MM.1S (cell line): ENCODE measurements around the gene TMEM132D.

ENCODE experiments used
- DNase-seq: peaks from one replicate; pipeline ENCODE4 v3.0.0-alpha.2; 2015
- H2AFZ ChIP-seq: fragments of 300-600 bp; sonication (generic); 2 replicates; pipeline ENCODE4 v1.6.0; 2016; ENCODE audit warnings: antibody characterized with exemption, low read length
- H3F3A ChIP-seq: fragments of 300-600 bp; sonication (generic); 2 replicates; pipeline ENCODE4 v1.6.1; 2016; ENCODE audit warnings: mild to moderate bottlenecking, antibody characterized with exemption, low read length, moderate library complexity, mixed read lengths; ENCODE audit not compliant: insufficient read depth
- H3K27ac ChIP-seq: fragments of 300-600 bp; sonication (generic); 2 replicates; pipeline ENCODE4 v1.5.1; 2016; ENCODE audit warnings: mild to moderate bottlenecking, low read length
- H3K27me3 ChIP-seq: fragments of 300-600 bp; sonication (generic); replicated peaks from 2 replicates; pipeline ENCODE4 v1.6.0; 2016; ENCODE audit warnings: low read length; ENCODE audit not compliant: insufficient read depth
- H3K36me3 ChIP-seq: fragments of 300-600 bp; sonication (generic); replicated peaks from 2 replicates; pipeline ENCODE4 v1.6.1; 2016; ENCODE audit warnings: mild to moderate bottlenecking, low read length, mixed read lengths; ENCODE audit not compliant: insufficient read depth
- H3K4me1 ChIP-seq: fragments of 300-600 bp; sonication (generic); 2 replicates; pipeline ENCODE4 v1.6.1; 2016; ENCODE audit warnings: low read length, mixed read lengths
- H3K4me2 ChIP-seq: fragments of 300-600 bp; sonication (generic); 2 replicates; pipeline ENCODE4 v1.6.0; 2016; ENCODE audit warnings: low read depth, low read length
- H3K4me3 ChIP-seq: fragments of 300-600 bp; sonication (generic); 2 replicates; pipeline ENCODE4 v1.5.1; 2016; ENCODE audit warnings: low read length, mixed read lengths
- H3K79me2 ChIP-seq: fragments of 300-600 bp; sonication (generic); 2 replicates; pipeline ENCODE4 v1.6.1; 2016; ENCODE audit warnings: mixed run types, low read length, mixed read lengths
- H3K9ac ChIP-seq: fragments of 300-600 bp; sonication (generic); 2 replicates; pipeline ENCODE4 v1.6.1; 2016; ENCODE audit warnings: low read length, mixed read lengths
- H3K9me2 ChIP-seq: fragments of 300-600 bp; sonication (generic); replicated peaks from 2 replicates; pipeline ENCODE4 v1.6.1; 2016; ENCODE audit warnings: mild to moderate bottlenecking, low read length, mixed read lengths; ENCODE audit not compliant: insufficient read depth
- H3K9me3 ChIP-seq: fragments of 300-600 bp; sonication (generic); replicated peaks from 2 replicates; pipeline ENCODE4 v1.6.1; 2016; ENCODE audit warnings: mild to moderate bottlenecking, low read length, mixed read lengths; ENCODE audit not compliant: insufficient read depth
- H4K20me1 ChIP-seq: fragments of 300-600 bp; sonication (generic); 2 replicates; pipeline ENCODE4 v1.6.1; 2016; ENCODE audit warnings: mild to moderate bottlenecking, low read length, moderate library complexity, mixed read lengths; ENCODE audit not compliant: insufficient read depth
- EZH2 ChIP-seq: fragments of 300-600 bp; sonication (generic); optimal IDR thresholded peaks from 2 replicates; pipeline ENCODE3; 2017; ENCODE audit warnings: low read depth, mild to moderate bottlenecking, antibody characterized with exemption, low read length, mixed read lengths
- EZH2phosphoT487 ChIP-seq: fragments of 300-600 bp; sonication (generic); IDR thresholded peaks from 2 replicates; pipeline ENCODE4 v1.6.1; 2018; ENCODE audit warnings: antibody characterized with exemption, low read length
- TF ChIP-seq, protein P1 (sequence below): fragments of 300-600 bp; sonication (generic); IDR thresholded peaks from 2 replicates; pipeline ENCODE4 v1.5.1; 2016; ENCODE audit warnings: antibody characterized with exemption, low read length, mixed read lengths

Gene TMEM132D

DNA sequence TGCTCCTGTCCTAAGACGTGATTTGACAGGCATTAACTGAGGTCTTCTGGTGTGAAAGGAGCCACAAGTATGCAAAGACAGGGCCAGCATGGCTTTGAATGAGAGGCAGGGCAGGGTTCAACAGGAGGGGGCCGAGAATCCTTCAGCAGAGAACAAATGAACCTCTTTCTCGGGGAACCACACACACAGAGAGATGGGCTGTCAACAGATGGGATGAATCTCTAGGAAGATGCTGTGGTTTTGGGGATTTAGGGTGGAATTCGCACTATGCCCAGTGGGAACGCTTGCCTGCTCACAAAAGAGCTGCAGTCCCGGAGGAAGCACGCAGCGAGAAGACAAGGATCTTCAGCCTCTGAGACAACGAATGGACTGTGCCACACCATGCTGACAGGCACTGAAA, 537.2 kb downstream of the TMEM132D start:
- Histone ChIP-seq H2AFZ (no peak overlapping the region), H3K9me2 (no peaks in the 10 kb centered on the region), H3K4me3 (no peak overlapping the region), H3K9ac (no peak overlapping the region), H3K9me3 (no peaks in the 10 kb centered on the region), H3K4me1 (no peaks in the 10 kb centered on the region), H3F3A (no peaks in the 10 kb centered on the region), H3K36me3 (no peaks in the 10 kb centered on the region), H3K27me3 (no peaks in the 10 kb centered on the region), H4K20me1 (no peaks in the 10 kb centered on the region), H3K27ac (no peak overlapping the region), H3K79me2 (no peaks in the 10 kb centered on the region), H3K4me2 (no peak overlapping the region)
- no peak for DNase-seq
- no peak for TF ChIP-seq EZH2
- TF ChIP-seq, protein P1, sequence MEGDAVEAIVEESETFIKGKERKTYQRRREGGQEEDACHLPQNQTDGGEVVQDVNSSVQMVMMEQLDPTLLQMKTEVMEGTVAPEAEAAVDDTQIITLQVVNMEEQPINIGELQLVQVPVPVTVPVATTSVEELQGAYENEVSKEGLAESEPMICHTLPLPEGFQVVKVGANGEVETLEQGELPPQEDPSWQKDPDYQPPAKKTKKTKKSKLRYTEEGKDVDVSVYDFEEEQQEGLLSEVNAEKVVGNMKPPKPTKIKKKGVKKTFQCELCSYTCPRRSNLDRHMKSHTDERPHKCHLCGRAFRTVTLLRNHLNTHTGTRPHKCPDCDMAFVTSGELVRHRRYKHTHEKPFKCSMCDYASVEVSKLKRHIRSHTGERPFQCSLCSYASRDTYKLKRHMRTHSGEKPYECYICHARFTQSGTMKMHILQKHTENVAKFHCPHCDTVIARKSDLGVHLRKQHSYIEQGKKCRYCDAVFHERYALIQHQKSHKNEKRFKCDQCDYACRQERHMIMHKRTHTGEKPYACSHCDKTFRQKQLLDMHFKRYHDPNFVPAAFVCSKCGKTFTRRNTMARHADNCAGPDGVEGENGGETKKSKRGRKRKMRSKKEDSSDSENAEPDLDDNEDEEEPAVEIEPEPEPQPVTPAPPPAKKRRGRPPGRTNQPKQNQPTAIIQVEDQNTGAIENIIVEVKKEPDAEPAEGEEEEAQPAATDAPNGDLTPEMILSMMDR: no peak
- no peak for TF ChIP-seq EZH2phosphoT487

DNA sequence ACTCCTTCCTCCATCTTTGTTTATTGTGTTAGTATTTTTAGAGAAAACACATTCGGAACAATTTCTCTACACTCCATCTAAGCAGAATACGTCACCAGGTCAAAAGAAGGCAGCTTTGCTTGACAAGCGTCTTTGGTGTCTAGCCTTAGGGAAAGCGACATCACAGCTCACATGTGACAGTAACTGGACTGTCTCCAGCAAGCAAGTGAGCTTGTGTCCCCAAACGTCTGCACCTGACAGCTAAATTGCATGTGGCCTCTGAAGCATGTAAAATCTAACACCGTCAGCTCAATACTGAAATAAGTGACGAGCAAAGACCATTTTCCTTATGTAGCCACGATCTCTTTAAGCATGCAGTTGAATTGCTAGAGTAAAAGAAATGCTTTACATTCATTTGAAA, 540.8 kb downstream of the TMEM132D start:
- Histone ChIP-seq H3K79me2 (no peaks in the 10 kb centered on the region), H3K4me1 (no peaks in the 10 kb centered on the region), H3K9me3 (no peaks in the 10 kb centered on the region), H3K4me2 (no peak overlapping the region), H3K4me3 (no peak overlapping the region), H3K27ac (no peak overlapping the region), H3K36me3 (no peaks in the 10 kb centered on the region), H4K20me1 (no peaks in the 10 kb centered on the region), H3K27me3 (no peaks in the 10 kb centered on the region), H3K9ac (no peak overlapping the region), H3F3A (no peaks in the 10 kb centered on the region), H3K9me2 (no peaks in the 10 kb centered on the region), H2AFZ (no peak overlapping the region)
- no peak for TF ChIP-seq EZH2
- TF ChIP-seq EZH2phosphoT487: no peak
- TF ChIP-seq, protein P1: no peak
- DNase-seq: no peak

DNA sequence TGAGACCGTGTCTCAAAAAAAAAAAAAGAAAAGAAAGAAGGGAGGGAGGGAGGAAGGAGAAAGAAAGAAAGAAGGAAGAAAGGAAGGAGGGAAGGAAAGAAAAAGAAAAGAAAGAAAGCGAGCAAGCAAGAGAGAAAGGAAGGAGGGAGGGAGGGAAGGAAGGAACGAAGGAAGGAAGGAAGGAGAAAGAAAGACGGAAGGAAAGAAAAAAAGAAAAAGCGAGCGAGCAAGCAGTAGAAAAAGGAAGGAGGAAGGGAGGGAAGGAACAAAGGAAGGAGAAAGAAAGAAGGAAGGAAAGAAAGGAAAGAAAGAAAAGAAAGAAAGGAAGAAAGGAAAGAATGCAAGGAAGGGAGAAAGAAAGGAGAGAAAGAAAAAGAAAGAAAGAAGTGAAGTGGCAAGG, 546.6 kb downstream of the TMEM132D start:
- Histone ChIP-seq H3K4me3 (no peak overlapping the region), H3K27me3 (no peaks in the 10 kb centered on the region), H3F3A (no peaks in the 10 kb centered on the region), H3K36me3 (no peaks in the 10 kb centered on the region), H3K4me1 (no peaks in the 10 kb centered on the region), H3K9me2 (no peaks in the 10 kb centered on the region), H3K79me2 (no peaks in the 10 kb centered on the region), H4K20me1 (no peaks in the 10 kb centered on the region), H3K27ac (no peak overlapping the region), H3K9me3 (no peaks in the 10 kb centered on the region), H3K4me2 (no peak overlapping the region), H3K9ac (no peak overlapping the region), H2AFZ (no peak overlapping the region)
- DNase-seq: no peak
- TF ChIP-seq, protein P1: no peak
- TF ChIP-seq EZH2 (no peak), EZH2phosphoT487 (no peak)
